Right atrium auricular region (tissue), 2 donors: ENCODE results near the gene CYP21A2. TPM values are rescaled to one million over a fixed set of nuclear protein-coding genes. Genes with fewer than 3 reads are reported as not detected.
"Not testable (repeated sequence)": the region's sequence is repeated elsewhere in the genome, so short reads cannot be mapped to it uniquely, and the experiment has no call there.

ENCODE experiments used
- DNase-seq: peaks from one replicate; pipeline ENCODE4 v3.0.0-alpha.2; 2019; ENCODE audit warnings: low spot score
- H3K27ac ChIP-seq, 2 donors: fragments of 200-600 bp; sonication (generic); 1 replicate in 1 of 2; 2 replicates in 1 of 2; pipeline ENCODE4 v1.5.1; 2016 to 2019
- H3K27me3 ChIP-seq, 2 donors: fragments of 200-600 bp; sonication (generic); one replicate each; pipeline versions ENCODE4 v1.5.1 to v1.6.0; 2017 to 2019
- H3K36me3 ChIP-seq: fragments of 200-600 bp; sonication (generic); one replicate; pipeline ENCODE4 v1.5.1; 2016
- H3K4me1 ChIP-seq, 2 donors: fragments of 200-600 bp; sonication (generic); one replicate each; pipeline versions ENCODE4 v1.5.1 to v1.6.0; 2017 to 2019
- H3K4me3 ChIP-seq, 2 donors: fragments of 200-600 bp; sonication (generic); 1 replicate in 1 of 2; 2 replicates in 1 of 2; pipeline ENCODE4 v1.5.1; 2017 to 2019; ENCODE audit warnings: mild to moderate bottlenecking in 1 of 2, moderate library complexity in 1 of 2
- H3K9me3 ChIP-seq, 2 donors: fragments of 200-600 bp; sonication (generic); one replicate each; pipeline ENCODE4 v1.5.1; 2019
- total RNA-seq, 2 donors: library from RNA; depleted of rRNA; stranded (reverse); fragments of >200 nt; gene quantifications; one replicate each; pipeline ENCODE4 v1.1.0, GENCODE V29; 2016
- TF ChIP-seq, protein P1 (sequence below), 2 donors: fragments of 200-600 bp; sonication (generic); IDR thresholded peaks; one replicate each; pipeline ENCODE4 v1.5.1; 2019; ENCODE audit warnings: antibody characterized with exemption in 2 of 2

Gene CYP21A2
- total RNA-seq, 2 donors from 2014 or later: 0.19 to 1.2 TPM

DNA sequence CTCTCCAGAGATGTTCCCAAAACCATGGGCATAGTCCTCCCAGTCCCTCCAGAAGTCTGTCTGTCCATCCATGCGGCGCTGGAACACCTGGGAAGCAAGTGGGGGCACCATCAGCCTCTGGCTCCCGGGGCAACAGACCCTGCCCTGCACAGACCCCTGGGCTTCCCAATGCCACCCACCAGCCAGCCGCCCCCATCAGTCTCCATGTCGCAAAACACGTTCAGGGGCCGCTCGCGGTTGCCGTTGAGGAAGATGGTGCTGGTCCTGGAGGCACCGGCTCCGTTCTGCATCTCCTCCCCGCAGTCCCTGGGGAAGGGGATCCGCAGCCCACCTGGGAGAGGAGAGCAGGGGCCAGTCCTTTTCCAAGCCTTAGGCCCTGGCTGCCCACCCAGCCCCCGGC lies 4.1 kb downstream of the CYP21A2 start:
- H3K27ac ChIP-seq, H3K4me3 ChIP-seq, DNase-seq, H3K36me3 ChIP-seq, H3K27me3 ChIP-seq, H3K9me3 ChIP-seq: not testable (repeated sequence)
- H3K4me1 ChIP-seq: peaks cover 0 to 15% of the 10 kb centered on the region in 2 donors

DNA sequence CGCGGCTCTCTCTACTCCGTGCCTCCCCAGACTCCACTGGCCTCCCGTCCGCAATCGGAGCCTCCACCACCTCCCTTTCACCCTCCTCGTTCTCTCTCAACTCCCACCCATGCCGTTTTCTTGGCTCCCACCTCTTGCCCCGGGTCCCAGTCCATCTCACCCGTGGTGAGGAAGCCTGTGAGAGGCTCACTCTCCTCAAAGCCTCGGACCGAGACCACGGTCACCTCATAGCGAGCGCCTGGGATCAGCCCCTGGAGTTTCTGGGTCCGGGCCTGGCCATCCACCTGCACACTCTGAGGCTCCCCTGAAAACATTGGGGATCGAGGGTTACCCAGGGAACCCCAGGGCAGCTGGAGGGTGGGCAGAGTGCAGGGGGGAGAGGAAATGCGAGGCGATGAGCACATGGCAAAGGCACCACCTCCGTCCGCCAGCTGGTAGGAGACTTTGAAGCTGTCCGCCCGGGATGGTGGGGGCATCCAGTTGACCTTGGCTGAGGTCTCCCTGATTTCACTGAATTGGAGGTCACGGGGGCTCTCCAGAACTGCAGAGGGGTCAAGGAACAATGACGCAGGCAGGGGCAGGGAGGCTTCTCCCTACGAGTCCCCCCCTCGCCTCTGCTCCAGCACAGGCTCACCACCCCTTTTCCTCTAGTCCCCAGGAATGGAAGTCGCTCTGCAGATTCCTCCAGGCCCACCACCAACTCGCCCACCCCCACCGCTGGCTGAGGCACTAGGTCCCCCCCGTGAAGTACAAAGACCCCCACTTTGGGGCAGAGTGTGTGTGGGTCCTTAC lies 5.6 kb downstream of the CYP21A2 start:
- not testable (repeated sequence) for DNase-seq, H3K27ac ChIP-seq, H3K9me3 ChIP-seq, H3K27me3 ChIP-seq, H3K36me3 ChIP-seq, H3K4me3 ChIP-seq
- peaks cover 0 to 28% of the 10 kb centered on the region in 2 donors for H3K4me1 ChIP-seq

DNA sequence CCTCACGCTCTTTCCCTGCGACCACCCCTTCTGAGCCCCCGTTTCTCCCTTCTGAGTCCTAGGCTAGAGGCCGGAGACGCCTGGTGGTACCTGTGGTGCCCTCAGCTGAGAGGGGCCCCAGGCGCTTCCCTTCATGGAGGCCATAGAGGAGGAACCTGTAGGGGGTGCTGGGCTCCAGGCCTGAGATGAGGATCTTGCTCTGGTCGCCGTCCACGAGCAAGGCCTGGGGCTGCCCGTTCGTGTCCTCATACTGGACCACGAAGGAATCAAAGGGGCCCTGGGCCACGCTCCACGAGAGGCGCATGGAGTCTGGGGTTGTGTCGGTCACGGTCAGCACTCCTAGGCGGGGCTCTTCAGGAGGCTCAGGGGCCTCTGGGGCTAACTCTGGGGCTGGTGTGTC lies 6.7 kb downstream of the CYP21A2 start:
- not testable (repeated sequence) for H3K4me3 ChIP-seq, H3K27ac ChIP-seq, DNase-seq, H3K9me3 ChIP-seq, H3K36me3 ChIP-seq, H3K27me3 ChIP-seq
- H3K4me1 ChIP-seq: peaks cover 0 to 28% of the 10 kb centered on the region in 2 donors

DNA sequence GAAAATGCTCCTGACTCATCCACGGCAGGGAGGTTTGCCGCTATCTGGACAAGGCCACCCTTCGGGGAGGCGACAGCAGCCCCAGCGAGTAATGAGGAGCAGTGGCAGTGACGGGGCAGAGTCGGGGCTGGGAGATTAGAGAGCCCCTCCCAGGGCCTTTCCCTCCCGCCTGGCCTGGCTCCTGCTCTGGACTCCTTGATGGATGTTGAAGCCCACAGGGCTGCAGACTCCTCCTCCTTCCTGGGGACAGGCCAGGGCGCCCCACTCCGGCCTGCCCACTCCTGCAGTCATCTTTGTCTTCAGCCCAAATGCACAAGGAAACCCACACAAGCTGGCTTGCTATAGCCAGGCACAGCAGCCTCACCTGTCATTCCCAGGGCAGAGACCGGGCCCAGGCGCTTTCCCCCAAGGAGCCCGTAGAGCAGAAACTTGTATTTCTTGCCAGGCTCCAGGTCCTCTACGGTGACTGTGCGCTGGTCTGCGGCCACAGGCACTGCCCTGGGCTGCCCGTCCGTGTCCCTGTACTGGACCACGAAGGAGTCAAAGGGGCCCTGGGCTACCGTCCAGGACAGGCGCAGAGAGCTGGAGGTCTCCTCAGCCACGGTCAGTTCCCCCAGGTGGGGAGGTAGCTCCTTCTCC lies 7.7 kb downstream of the CYP21A2 start:
- DNase-seq: peak; percentile 82
- H3K4me3 ChIP-seq: no peak overlapping the region
- no peaks in the 10 kb centered on the region for H3K27me3 ChIP-seq
- peak overlapping the region; percentile 79 to 90 for H3K27ac ChIP-seq
- TF ChIP-seq, protein P1, sequence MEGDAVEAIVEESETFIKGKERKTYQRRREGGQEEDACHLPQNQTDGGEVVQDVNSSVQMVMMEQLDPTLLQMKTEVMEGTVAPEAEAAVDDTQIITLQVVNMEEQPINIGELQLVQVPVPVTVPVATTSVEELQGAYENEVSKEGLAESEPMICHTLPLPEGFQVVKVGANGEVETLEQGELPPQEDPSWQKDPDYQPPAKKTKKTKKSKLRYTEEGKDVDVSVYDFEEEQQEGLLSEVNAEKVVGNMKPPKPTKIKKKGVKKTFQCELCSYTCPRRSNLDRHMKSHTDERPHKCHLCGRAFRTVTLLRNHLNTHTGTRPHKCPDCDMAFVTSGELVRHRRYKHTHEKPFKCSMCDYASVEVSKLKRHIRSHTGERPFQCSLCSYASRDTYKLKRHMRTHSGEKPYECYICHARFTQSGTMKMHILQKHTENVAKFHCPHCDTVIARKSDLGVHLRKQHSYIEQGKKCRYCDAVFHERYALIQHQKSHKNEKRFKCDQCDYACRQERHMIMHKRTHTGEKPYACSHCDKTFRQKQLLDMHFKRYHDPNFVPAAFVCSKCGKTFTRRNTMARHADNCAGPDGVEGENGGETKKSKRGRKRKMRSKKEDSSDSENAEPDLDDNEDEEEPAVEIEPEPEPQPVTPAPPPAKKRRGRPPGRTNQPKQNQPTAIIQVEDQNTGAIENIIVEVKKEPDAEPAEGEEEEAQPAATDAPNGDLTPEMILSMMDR (IDR thresholded peaks at IDR 0.05): no peak
- no peaks in the 10 kb centered on the region for H3K9me3 ChIP-seq
- H3K36me3 ChIP-seq: no peaks in the 10 kb centered on the region
- peaks cover 0 to 28% of the 10 kb centered on the region in 2 donors for H3K4me1 ChIP-seq

DNA sequence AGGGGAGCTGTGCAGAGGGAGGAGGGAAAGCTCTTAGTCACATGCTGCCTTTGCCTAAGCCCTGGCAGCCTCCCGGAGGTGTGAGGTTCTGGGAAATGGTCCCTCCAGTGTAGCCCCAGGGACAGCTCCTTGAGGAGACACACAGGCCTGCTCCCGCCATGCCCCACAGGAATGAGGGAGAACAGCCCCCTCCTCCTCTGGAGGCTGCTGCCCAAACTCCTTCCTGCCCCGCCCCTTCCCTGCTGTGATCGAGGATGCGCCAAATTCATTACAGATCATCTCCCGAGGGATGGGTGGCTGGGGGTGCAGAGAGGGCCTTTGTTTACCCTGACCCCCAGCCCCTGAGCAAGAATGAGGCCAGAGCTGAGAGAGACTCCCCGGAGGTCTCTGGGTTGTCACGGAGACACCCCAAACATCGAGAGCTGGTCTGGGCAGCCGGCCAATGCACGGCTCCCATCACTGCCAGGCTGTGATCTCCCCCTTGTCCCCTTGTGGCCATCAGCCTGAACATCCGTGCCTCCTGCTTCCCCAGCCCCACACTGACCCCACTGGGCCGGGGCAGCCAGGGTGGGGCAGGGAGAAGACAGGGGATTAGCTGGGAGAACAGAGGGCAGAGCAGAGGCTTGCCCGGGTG lies 8.4 kb downstream of the CYP21A2 start:
- no peaks in the 10 kb centered on the region for H3K9me3 ChIP-seq
- TF ChIP-seq, protein P1 (IDR thresholded peaks at IDR 0.05): no peak
- H3K4me1 ChIP-seq: peaks cover 0 to 28% of the 10 kb centered on the region in 2 donors
- peak; percentile 71 for DNase-seq
- H3K36me3 ChIP-seq: no peaks in the 10 kb centered on the region
- no peak overlapping the region for H3K4me3 ChIP-seq
- H3K27ac ChIP-seq: peak overlapping the region; percentile 79 to 90
- no peaks in the 10 kb centered on the region for H3K27me3 ChIP-seq

DNA sequence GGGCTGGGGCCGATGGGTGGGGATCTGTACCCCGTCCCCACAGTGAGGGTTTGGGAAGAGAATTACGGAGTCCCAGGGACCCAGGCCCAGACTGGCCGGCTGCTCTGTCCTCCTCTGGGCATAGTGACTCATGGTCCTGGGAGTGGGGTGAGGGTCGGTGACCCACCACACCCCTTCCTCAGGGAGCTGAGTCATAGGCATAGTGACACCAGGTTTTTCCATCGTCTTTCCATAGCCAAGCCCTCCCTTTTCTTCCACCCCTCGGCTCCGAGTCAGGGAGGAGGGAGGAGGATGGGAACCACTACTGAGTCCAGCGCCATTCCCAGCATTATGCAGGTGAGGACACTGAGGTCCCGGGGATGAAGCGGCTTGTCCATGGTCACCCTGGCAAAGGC lies 8.9 kb downstream of the CYP21A2 start:
- H3K4me3 ChIP-seq: no peak overlapping the region
- no peaks in the 10 kb centered on the region for H3K9me3 ChIP-seq
- peaks cover 0 to 28% of the 10 kb centered on the region in 2 donors for H3K4me1 ChIP-seq
- no peaks in the 10 kb centered on the region for H3K27me3 ChIP-seq
- peak overlapping the region; percentile 79 to 90 for H3K27ac ChIP-seq
- DNase-seq: peak; percentile 92
- no peaks in the 10 kb centered on the region for H3K36me3 ChIP-seq
- TF ChIP-seq, protein P1 (IDR thresholded peaks at IDR 0.05): no peak

DNA sequence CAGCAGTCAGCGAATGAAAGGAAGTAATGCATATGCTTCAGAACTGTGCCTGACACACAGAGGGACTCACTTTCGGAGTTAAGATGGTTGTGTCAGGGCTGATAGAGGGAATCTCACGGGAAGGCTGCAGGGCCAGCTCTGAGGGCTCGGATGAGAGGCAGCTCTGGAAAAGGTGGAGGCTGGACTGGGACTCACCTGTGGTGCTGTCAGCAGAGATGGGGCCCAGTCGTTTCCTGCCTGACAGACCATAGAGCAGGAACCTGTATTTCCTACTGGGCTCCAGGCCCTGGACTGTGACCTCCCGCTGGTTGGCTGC lies 9.3 kb downstream of the CYP21A2 start:
- TF ChIP-seq, protein P1 (IDR thresholded peaks at IDR 0.05): no peak
- DNase-seq: no peak
- Histone ChIP-seq H3K4me1 (peaks cover 0 to 28% of the 10 kb centered on the region in 2 donors), H3K27ac (peak overlapping the region; percentile 79 to 90), H3K36me3 (no peaks in the 10 kb centered on the region), H3K4me3 (no peak overlapping the region), H3K27me3 (no peaks in the 10 kb centered on the region), H3K9me3 (no peaks in the 10 kb centered on the region)
